BLaER1 treated with 17β-estradiol and CSF1 and Interleukin-3, amounts not matched to agents 10 nM and 100 nM (cell line): ENCODE measurements around the gene DHRS7C.

Source experiments
- H3K27ac ChIP-seq, 11 experiments: shearing (Covaris generic); formaldehyde crosslinking; 2 replicates each; pipeline ENCODE4 v1.8.1; 2022
- H3K27me3 ChIP-seq, 11 experiments: shearing (Covaris generic); formaldehyde crosslinking; 2 replicates each; pipeline ENCODE4 v1.8.1; 2022
- H3K36me3 ChIP-seq, 11 experiments: shearing (Covaris generic); formaldehyde crosslinking; 2 replicates each; pipeline ENCODE4 v1.8.1; 2022
- H3K4me1 ChIP-seq, 10 experiments: shearing (Covaris generic); formaldehyde crosslinking; 2 replicates each; pipeline ENCODE4 v1.8.1; 2022
- H3K4me2 ChIP-seq, 11 experiments: shearing (Covaris generic); formaldehyde crosslinking; 2 replicates each; pipeline ENCODE4 v1.8.1; 2022
- H3K4me3 ChIP-seq, 10 experiments: shearing (Covaris generic); formaldehyde crosslinking; 2 replicates each; pipeline ENCODE4 v1.8.1; 2022
- H3K9ac ChIP-seq, 11 experiments: shearing (Covaris generic); formaldehyde crosslinking; 2 replicates each; pipeline ENCODE4 v1.8.1; 2022
- H3K9me3 ChIP-seq, 11 experiments: shearing (Covaris generic); formaldehyde crosslinking; replicated peaks in 1 of 11; 2 replicates each; pipeline ENCODE4 v1.8.1; 2022
- H4K20me1 ChIP-seq, 11 experiments: shearing (Covaris generic); formaldehyde crosslinking; 2 replicates each; pipeline ENCODE4 v1.8.1; 2022
- Cebpa-rat ChIP-seq, 11 experiments: shearing (Covaris generic); IDR thresholded peaks; 2 replicates each; pipeline ENCODE4 v1.8.1; 2022

Gene DHRS7C

DNA sequence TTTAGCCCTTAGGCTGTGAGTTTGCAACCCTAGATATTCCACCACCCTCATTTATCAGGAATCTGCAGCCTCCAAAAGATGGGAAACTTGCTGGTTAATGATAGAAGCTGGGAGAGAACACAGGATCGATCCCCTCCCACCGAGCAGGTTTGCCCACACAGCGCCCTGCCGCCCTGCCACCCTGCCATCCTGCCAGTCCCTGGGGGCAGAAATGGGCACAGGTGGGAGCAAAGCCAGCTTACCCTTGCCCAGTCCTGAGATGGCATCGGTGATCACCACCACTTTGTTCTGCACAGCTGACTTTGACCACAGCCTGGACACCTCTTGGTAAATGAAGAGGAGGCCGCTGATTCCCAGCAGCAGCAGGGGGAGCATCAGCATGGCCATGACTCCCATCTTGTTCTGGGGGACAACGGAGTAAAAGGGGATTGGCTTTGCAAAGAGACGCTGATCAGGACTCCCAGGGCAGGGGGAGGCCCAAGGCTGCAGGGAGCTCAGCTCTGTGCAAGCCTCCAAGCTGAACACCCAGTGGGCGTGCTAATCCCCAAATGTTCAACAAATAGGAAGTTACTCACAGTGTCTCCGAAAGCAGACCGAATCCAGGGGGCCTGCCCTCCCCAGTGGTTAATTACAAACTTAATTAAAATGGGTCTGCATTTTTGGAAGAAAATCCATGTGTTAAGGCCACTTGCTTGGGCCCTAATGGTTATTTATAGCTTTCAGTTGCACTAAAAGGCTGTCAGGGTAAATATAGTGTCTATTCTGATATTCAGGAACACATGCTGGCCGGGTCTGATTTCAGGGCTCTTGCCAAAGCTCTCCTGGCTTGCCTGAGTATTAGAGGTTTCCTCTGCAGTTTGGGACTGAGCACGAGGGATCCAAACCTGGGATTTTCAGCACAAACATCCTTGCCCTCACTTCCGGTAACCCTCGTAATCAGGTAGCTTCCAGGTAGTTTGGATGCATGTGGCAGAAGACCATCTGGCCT lies at the start of gene DHRS7C:
Gene DHRS7C, minus strand, starts transcription at position 704 of the 988 bp plus-strand sequence. Its CDS starts 308 bp downstream, at position 396.
- TF ChIP-seq Cebpa-rat (IDR thresholded peaks at IDR 0.05), result no peak
- H3K27ac ChIP-seq, result no peak within 1 kb of the TSS
- H3K9ac ChIP-seq, result no peak within 1 kb of the TSS
- no peaks in the 10 kb centered on the region for H3K27me3 ChIP-seq
- no peaks in the 10 kb centered on the region for H3K9me3 ChIP-seq
- H4K20me1 ChIP-seq, result no peaks in the 10 kb centered on the region
- H3K36me3 ChIP-seq, result no peaks in the 10 kb centered on the region
- no peak within 1 kb of the TSS for H3K4me3 ChIP-seq
- H3K4me2 ChIP-seq, result no peak within 1 kb of the TSS
- no peaks in the 10 kb centered on the region for H3K4me1 ChIP-seq

- H4K20me1 ChIP-seq, result no peaks in the 10 kb centered on the region
- no peak overlapping the region for H3K9ac ChIP-seq
- no peaks in the 10 kb centered on the region for H3K9me3 ChIP-seq
- H3K27ac ChIP-seq, result no peak overlapping the region
- TF ChIP-seq Cebpa-rat (IDR thresholded peaks at IDR 0.05), result no peak
- H3K27me3 ChIP-seq, result no peaks in the 10 kb centered on the region
- H3K4me1 ChIP-seq, result no peaks in the 10 kb centered on the region
- no peak overlapping the region for H3K4me2 ChIP-seq
- no peaks in the 10 kb centered on the region for H3K36me3 ChIP-seq
- no peak overlapping the region for H3K4me3 ChIP-seq
These were observed 48.0 kb upstream of the DHRS7C start for GRCh38 chr17:9839433-9839832.

DNA sequence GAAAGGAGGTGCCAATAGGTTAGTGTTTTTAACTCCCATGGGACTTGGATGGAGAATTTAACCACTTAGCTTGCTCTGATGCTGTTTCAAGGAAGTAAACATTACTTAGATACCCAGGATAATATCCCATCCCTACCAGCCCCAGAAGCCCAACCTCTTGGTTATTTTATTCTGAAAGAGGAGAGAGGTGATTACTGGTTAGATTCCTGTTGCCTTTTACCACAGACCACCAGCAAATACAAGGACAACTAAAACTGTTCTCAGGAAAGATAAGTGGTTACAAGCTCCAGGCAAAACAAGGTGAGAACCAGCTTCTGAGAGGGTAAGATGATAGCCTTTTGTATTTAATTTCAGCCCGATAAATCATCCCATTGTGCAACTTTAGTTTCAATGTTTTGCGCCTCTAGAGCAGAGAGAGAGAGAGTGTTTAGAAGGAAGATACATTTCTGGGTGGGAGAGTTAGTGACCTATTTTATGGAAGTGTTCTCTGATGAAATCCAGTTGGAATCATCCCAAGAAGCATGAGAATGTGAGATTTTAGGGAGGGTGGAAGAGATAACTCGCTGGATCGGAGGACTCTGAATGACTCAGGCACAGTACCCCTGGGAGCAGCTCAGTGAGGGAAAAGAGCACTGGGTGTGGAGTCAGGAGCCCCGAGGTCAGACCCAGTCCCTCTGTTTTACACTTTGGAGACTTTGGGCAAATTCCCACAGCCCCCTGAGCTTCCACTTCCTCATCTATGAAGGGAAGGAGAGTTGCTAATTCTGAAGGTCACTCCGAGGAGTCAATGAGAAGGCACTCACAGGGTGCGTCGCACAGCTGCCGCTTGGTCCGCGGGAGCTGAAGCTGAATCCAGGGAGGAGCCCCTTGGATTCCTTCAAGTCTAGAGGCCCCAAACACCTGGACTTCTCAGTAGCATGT lies 46.4 kb upstream of the DHRS7C start:
- TF ChIP-seq Cebpa-rat (IDR thresholded peaks at IDR 0.05), result no peak
- no peaks in the 10 kb centered on the region for H3K4me1 ChIP-seq
- no peaks in the 10 kb centered on the region for H3K27me3 ChIP-seq
- H4K20me1 ChIP-seq, result no peaks in the 10 kb centered on the region
- no peak overlapping the region for H3K27ac ChIP-seq
- H3K36me3 ChIP-seq, result no peaks in the 10 kb centered on the region
- H3K4me2 ChIP-seq, result no peak overlapping the region
- no peak overlapping the region for H3K4me3 ChIP-seq
- peaks cover 0 to 4% (median 0%) of the 10 kb centered on the region in 11 experiments; a peak in 1 of 22 replicates for H3K9me3 ChIP-seq
- no peak overlapping the region for H3K9ac ChIP-seq

DNA sequence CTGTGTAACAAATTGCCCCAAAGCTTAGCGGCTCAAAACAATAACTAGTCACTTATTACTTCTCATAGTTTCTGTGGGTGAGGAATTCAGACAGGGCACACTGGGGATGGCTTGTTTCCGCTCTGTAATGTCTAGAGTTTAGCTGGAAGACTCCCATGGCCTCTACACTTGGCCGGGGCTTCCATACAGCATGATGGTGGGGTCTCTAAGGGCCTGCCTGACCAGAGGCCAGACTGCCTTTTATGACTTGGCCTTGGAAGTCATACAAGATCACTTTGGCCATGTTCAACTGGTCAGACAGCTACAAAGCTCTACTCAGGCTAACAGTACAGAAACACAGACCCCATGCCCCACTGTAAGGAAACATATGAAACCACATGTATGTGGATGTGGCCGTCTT lies 42.5 kb upstream of the DHRS7C start:
- H3K4me1 ChIP-seq, result no peaks in the 10 kb centered on the region
- no peaks in the 10 kb centered on the region for H3K27me3 ChIP-seq
- no peaks in the 10 kb centered on the region for H3K36me3 ChIP-seq
- H3K4me2 ChIP-seq, result no peak overlapping the region
- no peak overlapping the region for H3K9ac ChIP-seq
- H3K9me3 ChIP-seq, result peaks cover 0 to 4% (median 0%) of the 10 kb centered on the region in 11 experiments; a peak in 1 of 22 replicates
- H3K27ac ChIP-seq, result no peak overlapping the region
- no peaks in the 10 kb centered on the region for H4K20me1 ChIP-seq
- H3K4me3 ChIP-seq, result no peak overlapping the region
- TF ChIP-seq Cebpa-rat (IDR thresholded peaks at IDR 0.05), result no peak

- peaks cover 0 to 7% (median 3%) of the 10 kb centered on the region in 10 experiments; a peak in 10 of 20 replicates for H3K4me1 ChIP-seq
- no peak overlapping the region for H3K9ac ChIP-seq
- no peaks in the 10 kb centered on the region for H3K27me3 ChIP-seq
- H3K4me2 ChIP-seq, result no peak overlapping the region
- H4K20me1 ChIP-seq, result no peaks in the 10 kb centered on the region
- TF ChIP-seq Cebpa-rat (IDR thresholded peaks at IDR 0.05), result no peak
- no peaks in the 10 kb centered on the region for H3K36me3 ChIP-seq
- peaks cover 0 to 4% (median 0%) of the 10 kb centered on the region in 11 experiments; a peak in 1 of 22 replicates for H3K9me3 ChIP-seq
- H3K4me3 ChIP-seq, result no peak overlapping the region
- H3K27ac ChIP-seq, result no peak overlapping the region
These were observed 39.3 kb upstream of the DHRS7C start for GRCh38 chr17:9830711-9831110.

GRCh38 chr17:9829343-9829742 lies 38.0 kb upstream of the DHRS7C start:
- Histone ChIP-seq H3K27me3 (no peaks in the 10 kb centered on the region), H3K4me1 (peaks cover 0 to 18% (median 11%) of the 10 kb centered on the region in 10 experiments; a peak in 10 of 20 replicates)

DNA sequence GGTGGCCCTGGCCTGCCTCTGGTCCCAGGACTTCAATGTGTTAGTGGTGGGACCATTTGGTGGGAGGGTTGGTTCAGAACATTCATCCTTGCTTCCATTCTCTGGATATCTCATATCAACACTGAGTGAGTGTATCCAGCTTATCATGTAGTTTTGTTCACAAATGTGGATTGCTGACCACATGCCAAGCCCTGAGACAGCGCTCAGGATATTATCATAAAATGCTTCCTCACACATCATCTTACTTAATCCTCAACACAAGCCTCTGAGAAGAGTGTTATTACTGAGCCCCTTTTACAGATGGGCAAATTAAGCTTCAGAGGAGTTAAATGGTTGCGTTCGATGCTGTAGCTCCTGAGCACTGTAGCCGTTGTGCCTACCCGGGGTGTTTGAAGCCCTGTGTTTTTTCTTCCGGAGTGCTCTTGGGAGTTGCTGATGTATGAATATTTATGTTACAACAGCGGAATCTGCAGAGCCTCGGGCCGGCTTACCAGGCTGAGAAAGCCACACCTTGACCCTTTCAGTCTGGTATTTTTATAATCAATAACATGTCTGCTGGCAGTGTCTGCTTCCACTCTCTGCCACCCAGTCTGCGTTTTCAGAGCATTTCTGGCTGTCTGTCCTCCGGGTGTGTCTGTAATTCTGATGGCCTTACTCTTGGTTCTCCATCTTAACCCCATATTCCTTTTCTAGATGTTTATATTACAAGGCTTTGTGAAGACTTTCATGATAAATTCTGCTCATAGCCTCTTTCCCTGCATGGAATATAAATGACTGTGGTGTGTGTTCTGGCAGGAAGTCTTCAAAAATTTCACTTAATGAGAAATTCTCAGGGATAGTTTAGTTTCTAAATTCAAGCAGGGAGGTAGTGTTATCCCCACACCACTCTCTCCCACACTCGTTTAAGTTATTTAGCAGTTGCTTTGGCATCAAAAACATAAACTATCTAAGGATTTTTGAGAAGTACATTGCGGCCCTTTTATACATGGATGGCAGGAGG lies 37.2 kb upstream of the DHRS7C start:
- Histone ChIP-seq H3K4me3 (no peak overlapping the region), H3K27ac (no peak overlapping the region), H3K9ac (no peak overlapping the region), H3K4me2 (no peak overlapping the region), H3K4me1 (peaks cover 0 to 18% (median 11%) of the 10 kb centered on the region in 10 experiments; a peak in 10 of 20 replicates), H3K27me3 (no peaks in the 10 kb centered on the region), H3K9me3 (no peaks in the 10 kb centered on the region), H3K36me3 (no peaks in the 10 kb centered on the region), H4K20me1 (no peaks in the 10 kb centered on the region)
- TF ChIP-seq Cebpa-rat (IDR thresholded peaks at IDR 0.05), result no peak

More at GRCh38 chr17:9829343-9829742, 38.0 kb upstream of the DHRS7C start:
- Histone ChIP-seq H3K36me3 (no peaks in the 10 kb centered on the region), H3K4me2 (no peak overlapping the region), H3K9ac (no peak overlapping the region), H3K9me3 (peaks cover 0 to 4% (median 0%) of the 10 kb centered on the region in 11 experiments; a peak in 1 of 22 replicates), H4K20me1 (no peaks in the 10 kb centered on the region), H3K4me3 (no peak overlapping the region), H3K27ac (no peak overlapping the region)
- no peak for TF ChIP-seq Cebpa-rat (IDR thresholded peaks at IDR 0.05)

DNA sequence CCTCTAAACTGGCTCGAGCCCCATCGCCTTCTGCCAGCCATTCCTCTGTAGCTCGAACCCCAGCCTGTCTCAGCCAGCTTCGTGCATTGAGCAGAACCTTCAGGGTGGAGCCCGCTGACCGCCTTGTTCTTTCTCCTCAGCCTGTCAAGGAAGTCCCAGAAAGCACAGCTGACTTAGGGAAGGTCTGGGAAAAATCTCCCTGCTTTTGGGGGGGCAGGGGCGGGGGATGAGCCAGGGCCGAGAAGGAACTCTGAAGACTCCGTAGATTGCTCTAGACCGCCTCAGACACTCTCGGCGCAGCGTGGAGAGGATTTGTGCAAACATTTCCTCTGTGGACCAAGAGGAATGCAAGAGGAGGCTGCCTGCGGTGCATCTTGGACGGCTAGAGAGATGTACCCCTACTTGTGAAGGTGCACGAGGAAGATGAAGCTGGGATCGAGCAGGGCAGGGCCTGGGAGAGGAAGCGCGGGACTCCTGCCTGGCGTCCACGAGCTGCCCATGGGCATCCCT lies 34.3 kb upstream of the DHRS7C start, which contains the start of gene GLP2R:
Gene GLP2R, plus strand, starts transcription at position 284 of the 510 bp plus-strand sequence. Its CDS starts 140 bp downstream, at position 424.
- H3K9me3 ChIP-seq, result no peaks in the 10 kb centered on the region
- H3K9ac ChIP-seq, result no peak within 1 kb of the TSS
- H3K4me2 ChIP-seq, result peak within 1 kb of the TSS in 7 of 11 experiments; percentile 1 to 36 (median 12); a peak in 7 of 22 replicates
- H3K4me3 ChIP-seq, result no peak within 1 kb of the TSS
- no peaks in the 10 kb centered on the region for H3K27me3 ChIP-seq
- H4K20me1 ChIP-seq, result no peaks in the 10 kb centered on the region
- no peak for TF ChIP-seq Cebpa-rat (IDR thresholded peaks at IDR 0.05)
- H3K36me3 ChIP-seq, result no peaks in the 10 kb centered on the region
- peaks cover 0 to 34% (median 26%) of the 10 kb centered on the region in 10 experiments; a peak in 14 of 20 replicates for H3K4me1 ChIP-seq
- no peak within 1 kb of the TSS for H3K27ac ChIP-seq
